PC-9 (cell line): ENCODE data around the gene KCNIP2. TPM values are rescaled to one million over a fixed set of nuclear protein-coding genes. Genes with fewer than 3 reads are reported as not detected.

ENCODE experiments used
- BruUV-seq: library from RNA; stranded (reverse); fragments of 400-500 nt; replicated peaks from 2 replicates; lab custom pipeline; 2021; lab: Mats Ljungman, UMichigan
- CTCF ChIA-PET: fragments of 300-600 bp; sonication (Branson Sonifier 250); formaldehyde crosslinking; loops from one replicate; lab custom pipeline; 2022; ENCODE audit warnings: antibody characterized with exemption; lab: Charles Lee
- POLR2A ChIA-PET: fragments of 300-600 bp; sonication (Branson Sonifier 250); formaldehyde crosslinking; loops from one replicate; lab custom pipeline; 2022; ENCODE audit warnings: antibody characterized with exemption; ENCODE audit not compliant: unreplicated experiment; lab: Charles Lee
- DNase-seq, 2 experiments: peaks; one replicate each; pipeline versions ENCODE4 v3.0.0 to v3.0.0-alpha.2; 2015 to 2022; ENCODE audit warnings: mixed read lengths in 1 of 2
- H2AFZ ChIP-seq: fragments of 200-600 bp; sonication (generic); 2 replicates; pipeline ENCODE4 v1.8.1; 2017; ENCODE audit warnings: antibody characterized with exemption
- H3F3A ChIP-seq: fragments of 200-600 bp; sonication (generic); 2 replicates; pipeline ENCODE4 v1.8.1; 2017; ENCODE audit warnings: antibody characterized with exemption, mild to moderate bottlenecking, low read depth; ENCODE audit not compliant: insufficient read depth
- H3K27ac ChIP-seq: fragments of 200-600 bp; sonication (generic); 2 replicates; pipeline ENCODE4 v1.6.1; 2016; ENCODE audit warnings: mixed run types
- H3K27me3 ChIP-seq: fragments of 200-600 bp; sonication (generic); 2 replicates; pipeline ENCODE4 v1.6.1; 2016; ENCODE audit warnings: low read depth, mixed run types; ENCODE audit not compliant: insufficient read depth
- H3K36me3 ChIP-seq: fragments of 200-600 bp; sonication (generic); 2 replicates; pipeline ENCODE4 v1.6.1; 2016; ENCODE audit warnings: low read depth, mixed run types
- H3K4me1 ChIP-seq: fragments of 200-600 bp; sonication (generic); replicated peaks from 2 replicates; pipeline ENCODE4 v1.6.1; 2016; ENCODE audit warnings: mixed run types; ENCODE audit not compliant: insufficient read depth
- H3K4me2 ChIP-seq: fragments of 200-600 bp; sonication (generic); 2 replicates; pipeline ENCODE4 v1.6.1; 2017; ENCODE audit warnings: mixed run types
- H3K4me3 ChIP-seq: fragments of 200-600 bp; sonication (generic); 2 replicates; pipeline ENCODE4 v1.6.1; 2016; ENCODE audit warnings: mixed run types
- H3K79me2 ChIP-seq: fragments of 200-600 bp; sonication (generic); 2 replicates; pipeline ENCODE4 v1.6.1; 2017; ENCODE audit warnings: low read depth, mixed run types
- H3K9me2 ChIP-seq: fragments of 200-600 bp; sonication (generic); 2 replicates; pipeline ENCODE4 v1.8.1; 2017; ENCODE audit warnings: mild to moderate bottlenecking; ENCODE audit not compliant: insufficient read depth
- H3K9me3 ChIP-seq: fragments of 200-600 bp; sonication (generic); 2 replicates; pipeline ENCODE4 v1.8.1; 2016; ENCODE audit warnings: low read depth; ENCODE audit not compliant: insufficient read depth
- H4K20me1 ChIP-seq: fragments of 200-600 bp; sonication (generic); 2 replicates; pipeline ENCODE4 v1.8.1; 2017; ENCODE audit not compliant: insufficient read depth
- CTCF ChIP-seq: fragments of 200-600 bp; sonication (generic); conservative IDR thresholded peaks from 2 replicates; pipeline ENCODE4 v1.6.1; 2017; ENCODE audit warnings: mixed run types, antibody characterized with exemption, mild to moderate bottlenecking, moderate library complexity
- EZH2 ChIP-seq: fragments of 200-600 bp; sonication (generic); IDR thresholded peaks from 2 replicates; pipeline ENCODE4 v1.8.0; 2017; ENCODE audit warnings: antibody characterized with exemption, low read depth
- intact Hi-C: fragments of 100-400 bp; cut with micrococcal nuclease; formaldehyde crosslinking; loops from one replicate; pipeline ENCODE4 v1.10.0; 2022; ENCODE audit not compliant: unreplicated experiment
- total RNA-seq: library from RNA; stranded (reverse); gene quantifications from 2 replicates; pipeline ENCODE4 v1.2.3, GENCODE V29; 2021

KCNIP2 gene
- total RNA-seq, 1 experiment from 2014 or later, result 4.0 TPM

DNA sequence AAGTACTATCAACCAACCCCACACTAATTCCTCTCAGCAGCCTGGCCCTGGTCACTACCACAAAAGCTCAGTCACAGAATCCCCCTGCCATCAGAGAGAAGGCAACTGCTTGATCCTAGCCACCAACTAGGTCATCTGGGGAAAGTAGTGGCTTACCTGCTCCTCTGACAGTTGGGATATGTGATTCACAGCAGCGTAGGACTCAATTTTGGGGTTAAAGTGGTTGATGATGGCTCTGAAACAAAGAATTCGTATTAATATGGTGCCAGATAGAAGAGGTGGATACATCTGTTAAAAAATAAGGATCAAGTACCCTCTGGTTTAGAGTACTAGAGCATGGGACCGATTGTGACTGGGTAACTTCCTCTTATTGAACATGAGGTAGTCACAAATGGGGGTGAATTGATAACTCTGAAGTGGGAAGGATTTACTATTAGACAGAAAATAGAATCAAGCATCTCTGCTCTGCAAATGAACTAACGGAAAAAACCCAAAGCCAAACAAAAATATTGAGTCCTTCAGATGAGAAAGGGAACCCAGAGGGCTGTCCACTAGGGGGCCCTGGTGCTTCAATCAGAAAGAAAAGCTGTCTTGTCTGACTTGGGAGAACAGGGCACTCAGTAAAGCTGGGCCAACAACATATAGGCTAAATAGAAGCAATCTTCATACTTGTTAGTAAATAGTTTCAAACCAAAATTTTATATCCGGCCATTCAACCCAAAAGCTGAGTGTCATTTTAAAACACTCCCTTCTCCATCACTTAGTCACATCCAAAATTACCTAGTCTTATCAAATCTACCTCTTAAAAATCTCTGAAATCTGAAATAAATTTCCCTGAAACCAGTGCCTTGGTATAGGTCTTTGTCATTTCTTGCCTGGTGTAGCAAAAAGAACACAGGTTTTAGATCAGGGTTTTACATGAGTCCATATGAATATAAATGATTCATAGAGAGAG is 45.9 kb upstream of the KCNIP2 start:
- intact Hi-C loops, result loop anchor here (1.0 kb wide), 1 partner anchor 120 kb away; no protein-coding TSS in a partner anchor
- no TSS peak for BruUV-seq

GRCh38 chr10:101888251-101888949 is 44.8 kb upstream of the KCNIP2 start:
- Histone ChIP-seq H3K36me3 (no peaks in the 10 kb centered on the region), H3K4me1 (no peaks in the 10 kb centered on the region), H3F3A (no peaks in the 10 kb centered on the region), H3K9me3 (no peaks in the 10 kb centered on the region), H3K4me3 (no peak overlapping the region), H4K20me1 (no peaks in the 10 kb centered on the region), H3K27me3 (no peaks in the 10 kb centered on the region), H3K9me2 (no peaks in the 10 kb centered on the region), H3K27ac (no peak overlapping the region), H3K4me2 (no peak overlapping the region), H2AFZ (no peak overlapping the region), H3K79me2 (no peaks in the 10 kb centered on the region)
- ChIA-PET CTCF (interaction anchor here (0.6 kb wide), 2 partner anchors 399 to 694 kb away, joined by 3 read pairs; no protein-coding TSS in a partner anchor), POLR2A (no interaction called here)
- intact Hi-C loops, result no loop called here
- no peak for DNase-seq
- no TSS peak for BruUV-seq
- TF ChIP-seq CTCF, result no peak
- TF ChIP-seq EZH2, result no peak

More for the DNA sequence above, 45.9 kb upstream of the KCNIP2 start:
- Histone ChIP-seq H3F3A (no peaks in the 10 kb centered on the region), H3K27ac (no peak overlapping the region), H3K27me3 (no peaks in the 10 kb centered on the region), H2AFZ (no peak overlapping the region), H3K4me3 (no peak overlapping the region), H3K9me3 (no peaks in the 10 kb centered on the region), H4K20me1 (no peaks in the 10 kb centered on the region), H3K4me2 (no peak overlapping the region), H3K4me1 (no peaks in the 10 kb centered on the region), H3K9me2 (no peaks in the 10 kb centered on the region), H3K36me3 (no peaks in the 10 kb centered on the region), H3K79me2 (no peaks in the 10 kb centered on the region)
- TF ChIP-seq CTCF (peak; percentile 84), EZH2 (no peak)
- ChIA-PET CTCF (interaction anchor here (0.6 to 0.9 kb wide), 2 partner anchors 121 to 352 kb away, joined by 3 to 5 read pairs; no protein-coding TSS in a partner anchor), POLR2A (interaction anchor here (0.6 kb wide), 1 partner anchor 11 kb away, joined by 3 read pairs; no protein-coding TSS in a partner anchor)
- peak; percentile 43 to 48 for DNase-seq

DNA sequence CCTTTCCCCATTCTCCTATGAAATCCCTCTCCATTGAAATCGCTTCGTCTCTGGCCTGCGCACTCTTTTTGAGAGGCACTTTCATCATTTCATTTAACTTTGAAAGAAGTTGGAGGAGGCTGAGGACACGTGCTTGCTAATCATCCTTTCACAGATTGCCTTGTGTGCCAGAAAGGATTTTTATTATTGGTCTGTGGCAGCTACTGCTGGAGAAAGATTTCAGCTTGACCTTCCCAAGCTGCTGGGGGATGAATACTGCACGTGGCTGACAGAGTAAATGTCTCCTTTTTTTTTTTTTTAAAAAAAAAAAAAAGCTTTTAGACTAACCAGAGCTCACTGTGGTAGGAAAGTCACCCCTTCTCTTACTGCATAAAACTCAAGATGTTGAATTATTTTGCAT is 44.2 kb upstream of the KCNIP2 start:
- BruUV-seq, result no TSS peak
- POLR2A ChIA-PET, result no interaction called here
- H3K4me3 ChIP-seq, result no peak overlapping the region
- no peaks in the 10 kb centered on the region for H3K79me2 ChIP-seq
- CTCF ChIA-PET, result interaction anchor here (0.6 kb wide), 1 partner anchor 398 kb away, joined by 3 read pairs; no protein-coding TSS in a partner anchor
- H3K27ac ChIP-seq, result no peak overlapping the region
- no peak for DNase-seq
- TF ChIP-seq EZH2, result no peak
- no peak for TF ChIP-seq CTCF
- H3K9me3 ChIP-seq, result no peaks in the 10 kb centered on the region
- intact Hi-C loops, result no loop called here
- H2AFZ ChIP-seq, result no peak overlapping the region
- H3K36me3 ChIP-seq, result no peaks in the 10 kb centered on the region
- H3F3A ChIP-seq, result no peaks in the 10 kb centered on the region
- H3K4me2 ChIP-seq, result no peak overlapping the region
- H4K20me1 ChIP-seq, result no peaks in the 10 kb centered on the region
- H3K4me1 ChIP-seq, result no peaks in the 10 kb centered on the region
- no peaks in the 10 kb centered on the region for H3K9me2 ChIP-seq
- H3K27me3 ChIP-seq, result no peaks in the 10 kb centered on the region
